Hindlimb muscle (tissue), 1 donor: ENCODE measurements around the gene C17orf75. TPM values are rescaled to one million over a fixed set of nuclear protein-coding genes. Genes with fewer than 3 reads are reported as not detected.
"Not testable (repeated sequence)": the region's sequence is repeated elsewhere in the genome, so short reads cannot be mapped to it uniquely, and the experiment has no call there.

ENCODE experiments used
- DNase-seq: peaks from one replicate; pipeline ENCODE4 v3.0.0-alpha.2; 2013
- polyA plus RNA-seq: library from polyadenylated mRNA; unstranded; fragments of 120-200 nt; gene quantifications from one replicate; pipeline ENCODE4 v1.2.1, GENCODE V29; 2013; ENCODE audit not compliant: insufficient read length

The C17orf75 gene
- polyA plus RNA-seq, 1 donor, result 20.5 TPM

DNA sequence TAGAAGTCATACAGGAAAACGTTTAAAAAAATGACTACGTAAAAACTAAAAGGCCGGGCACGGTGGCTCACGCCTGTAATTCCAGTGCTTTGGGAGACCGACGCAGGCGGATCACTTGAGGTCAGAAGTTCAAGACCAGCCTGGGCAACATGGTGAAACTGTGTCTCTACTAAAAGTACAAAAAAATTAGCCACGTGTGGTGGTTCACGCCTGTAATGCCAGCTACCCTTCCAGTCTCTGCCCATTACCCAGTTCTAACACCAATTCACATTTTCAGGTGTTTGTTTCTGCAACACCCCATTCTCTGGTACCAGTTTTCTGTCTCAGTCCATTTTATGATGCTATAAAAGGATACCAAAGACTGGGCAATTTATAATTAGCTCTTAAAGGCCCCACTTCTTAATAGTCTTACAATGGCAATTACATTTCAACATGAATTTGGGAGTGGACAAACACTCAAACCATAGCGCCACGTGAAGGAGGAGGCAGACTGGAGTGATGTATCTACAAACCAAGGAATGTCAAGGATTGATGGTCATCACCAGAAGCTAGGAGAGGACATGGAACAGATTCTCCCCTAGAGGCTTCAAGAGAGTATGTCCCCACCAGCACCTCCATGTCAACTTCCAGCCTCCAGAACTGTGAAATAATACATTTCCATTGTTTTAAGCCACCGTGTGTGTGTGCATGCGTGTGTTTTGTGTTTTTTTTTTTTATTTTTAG, 791 bp upstream of the C17orf75 start:
- no peak for DNase-seq

DNA sequence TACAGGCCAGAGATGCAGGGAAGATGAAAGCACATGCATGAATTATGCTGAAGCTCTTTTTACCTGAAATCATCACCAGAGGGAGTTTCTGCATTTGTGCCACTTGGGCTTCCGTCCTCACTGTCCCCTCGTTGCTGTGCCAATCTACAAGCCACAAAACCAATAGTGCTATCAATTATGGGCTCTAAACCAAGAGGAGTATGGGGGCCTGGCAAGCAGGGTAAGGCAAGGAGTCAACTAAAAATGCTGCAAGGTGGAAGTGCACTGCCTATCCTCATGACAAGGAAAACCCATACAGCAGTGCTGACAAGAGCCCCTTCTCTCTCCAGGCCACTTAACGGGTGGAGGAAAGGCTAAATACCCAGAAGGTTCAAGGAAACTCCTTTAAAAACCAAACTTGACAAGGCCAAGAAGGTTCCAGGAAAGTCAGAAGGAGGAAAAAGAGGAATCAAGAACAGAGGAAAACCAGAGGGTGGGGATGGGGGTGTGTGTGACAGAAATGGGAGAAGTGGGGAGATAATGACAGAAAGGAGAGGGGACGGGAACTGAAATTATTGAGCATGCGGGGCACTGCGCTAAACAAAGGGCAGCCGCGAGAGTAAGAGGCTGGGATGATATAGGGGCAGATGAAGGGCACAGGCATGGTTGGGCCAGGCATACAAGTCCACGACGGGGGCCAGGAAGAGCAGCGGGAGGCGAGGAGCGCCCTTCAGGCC, 674 bp downstream of the C17orf75 start:
- DNase-seq, result peak; percentile 21

DNA sequence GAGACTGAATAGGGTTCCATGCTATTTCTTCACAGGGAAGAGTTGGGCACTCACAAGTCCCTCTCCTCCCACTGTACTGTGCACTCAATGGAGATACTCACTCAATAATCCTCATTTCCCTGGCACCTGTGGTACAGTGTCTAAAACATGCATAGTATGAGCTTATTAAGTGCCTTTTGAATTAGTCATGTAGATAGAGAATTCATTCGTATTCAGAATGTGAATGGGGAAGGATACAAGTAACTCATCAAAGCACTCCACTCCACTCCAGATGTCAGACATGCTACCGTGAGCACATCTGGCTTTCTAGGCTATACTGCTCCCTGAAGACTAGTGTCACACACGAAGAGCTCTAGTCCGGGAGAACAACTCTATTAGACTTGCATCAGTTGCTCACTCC, 6.3 kb downstream of the C17orf75 start:
- no peak for DNase-seq

DNA sequence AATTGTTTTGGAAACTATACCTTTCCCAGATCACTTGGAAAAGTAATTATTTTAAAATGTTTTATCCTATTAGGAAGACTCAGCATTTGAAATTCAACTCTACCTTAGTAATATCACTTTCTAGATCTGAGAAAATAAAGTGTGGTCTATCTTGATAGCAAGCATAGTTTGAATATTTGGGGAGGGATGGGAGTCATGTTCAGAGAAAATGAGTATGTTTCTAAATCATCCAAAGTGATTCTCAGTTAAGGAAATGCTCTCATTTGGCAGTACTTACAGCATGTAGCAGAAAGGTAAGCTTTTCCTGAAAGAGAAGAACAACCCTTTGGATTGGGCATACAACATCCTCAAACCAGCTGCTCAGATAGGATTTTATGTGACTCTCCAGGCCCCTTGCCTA, 6.9 kb downstream of the C17orf75 start:
- no peak for DNase-seq

DNA sequence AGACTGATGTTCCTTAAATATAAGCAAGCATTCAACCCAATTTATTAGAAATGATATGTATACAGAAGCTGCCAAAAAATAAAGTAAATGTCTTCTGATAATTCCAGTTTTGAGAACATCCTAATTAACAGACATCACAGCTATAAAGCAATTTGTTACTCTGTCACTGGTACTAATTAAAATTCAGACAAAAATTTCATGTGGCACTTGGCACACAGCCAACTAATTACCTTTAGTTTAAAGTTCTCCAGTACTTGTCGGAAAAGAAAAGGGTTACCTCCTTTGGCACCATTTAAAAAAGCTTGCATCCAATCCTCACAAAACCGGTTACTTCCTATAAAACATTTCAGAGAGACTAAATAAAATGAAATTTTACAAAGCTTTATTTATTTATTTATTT, 8.8 kb downstream of the C17orf75 start:
- no peak for DNase-seq

DNA sequence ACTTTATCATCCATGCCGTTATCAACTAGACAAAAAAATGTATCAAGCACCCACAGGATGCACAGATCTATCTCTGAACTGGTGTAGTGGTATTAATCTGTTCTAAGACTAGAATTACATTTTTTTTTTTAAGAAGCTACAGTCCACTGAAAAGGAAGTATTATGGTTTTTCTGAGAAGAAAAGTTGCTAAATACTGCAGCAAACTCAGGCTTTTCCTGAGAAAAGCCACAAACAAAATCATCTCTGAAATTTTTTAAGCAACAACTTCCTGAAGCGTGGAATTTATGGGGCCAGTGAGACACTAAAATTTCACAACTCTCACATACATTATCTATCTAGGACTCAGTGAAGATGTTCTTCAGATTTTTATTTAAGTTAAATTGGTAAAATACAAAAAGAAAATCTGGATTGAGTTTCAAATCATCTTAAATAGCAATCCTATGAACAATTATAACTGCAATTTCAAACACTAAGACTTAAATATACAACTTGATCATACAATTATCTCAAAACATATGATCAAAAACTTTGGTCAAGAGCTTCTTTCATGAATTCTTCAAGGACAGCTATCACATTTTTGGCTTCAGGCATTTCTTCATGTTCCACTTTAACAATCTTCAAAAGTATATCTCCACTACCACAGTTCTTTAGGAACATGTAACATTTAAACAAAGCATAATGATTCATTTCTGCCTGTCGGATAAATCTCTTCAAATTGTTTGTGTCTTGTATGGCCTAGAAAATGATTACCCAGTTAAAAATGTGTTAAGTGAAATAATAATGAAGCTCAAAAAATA, 10.5 kb downstream of the C17orf75 start:
- DNase-seq, result no peak

DNA sequence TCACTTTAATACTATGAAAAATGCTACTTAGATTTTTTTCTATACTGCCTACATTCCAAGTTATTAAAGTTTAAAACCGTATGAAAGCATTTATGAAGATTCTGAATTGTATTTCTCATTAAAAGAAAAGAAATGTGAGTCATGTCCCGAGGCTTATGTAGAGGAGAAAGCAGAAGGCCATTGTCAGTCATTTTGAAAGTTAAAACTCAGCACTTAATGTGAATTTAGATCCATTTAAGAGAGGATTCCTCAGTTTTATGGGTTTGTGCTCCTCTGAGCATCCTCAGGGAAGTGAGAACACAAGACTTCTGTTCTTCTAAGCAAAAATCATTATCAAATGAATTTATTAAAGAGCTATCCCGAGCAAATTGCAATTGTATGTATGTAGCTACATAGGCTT, 11.8 kb downstream of the C17orf75 start:
- no peak for DNase-seq

DNA sequence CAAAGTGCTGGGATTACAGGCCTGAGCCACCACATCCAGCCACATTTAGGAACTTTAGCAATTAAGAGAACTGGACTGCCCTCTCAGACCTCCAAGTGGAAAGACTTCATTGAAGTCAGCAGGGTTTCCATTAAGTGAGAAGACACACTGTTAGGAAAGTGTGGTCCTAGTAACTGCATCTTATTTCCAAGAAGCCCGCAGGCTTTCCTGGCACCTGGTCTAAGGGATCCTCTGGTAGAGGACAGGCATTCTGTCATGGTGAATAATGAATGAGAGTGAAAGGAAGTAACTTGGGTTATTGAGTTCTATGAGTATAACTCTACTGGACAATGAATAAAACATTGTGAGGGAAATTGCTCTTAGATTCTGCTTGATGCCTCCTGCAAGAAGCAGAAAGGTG, 14.1 kb downstream of the C17orf75 start:
- DNase-seq, result no peak

DNA sequence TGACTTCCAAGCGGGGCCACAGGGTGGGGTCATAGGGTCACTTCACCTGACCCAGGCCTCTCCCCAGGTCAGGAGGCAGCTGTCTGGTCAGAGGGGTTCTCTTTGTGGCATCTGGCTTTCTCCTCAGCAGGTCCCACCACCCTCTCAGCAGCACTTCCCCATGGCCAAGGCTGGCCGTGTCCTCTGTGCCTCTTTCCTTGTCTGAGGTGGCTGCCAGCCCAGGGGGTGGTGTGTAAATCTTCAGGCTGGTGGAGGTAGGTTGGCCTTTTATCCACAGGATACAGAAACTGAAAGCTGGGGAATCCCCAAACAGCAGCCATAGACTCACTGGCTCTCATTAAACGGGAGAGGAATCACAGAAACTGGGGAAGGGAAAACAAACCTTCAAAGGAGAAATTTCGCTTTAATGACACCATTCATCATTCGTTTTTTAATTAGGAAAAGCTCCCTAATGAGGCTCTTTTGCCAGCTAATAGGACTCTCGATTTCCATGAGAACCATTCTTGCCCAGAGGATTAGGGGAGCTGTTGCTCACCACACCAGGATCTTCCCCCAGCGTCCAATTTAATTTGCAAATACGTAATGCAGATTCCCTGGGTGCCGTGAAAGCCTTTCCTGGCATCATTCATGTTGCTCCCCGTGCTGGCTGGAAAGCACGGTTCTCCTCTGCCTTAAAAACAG, 18.0 kb downstream of the C17orf75 start:
- DNase-seq, result no peak

DNA sequence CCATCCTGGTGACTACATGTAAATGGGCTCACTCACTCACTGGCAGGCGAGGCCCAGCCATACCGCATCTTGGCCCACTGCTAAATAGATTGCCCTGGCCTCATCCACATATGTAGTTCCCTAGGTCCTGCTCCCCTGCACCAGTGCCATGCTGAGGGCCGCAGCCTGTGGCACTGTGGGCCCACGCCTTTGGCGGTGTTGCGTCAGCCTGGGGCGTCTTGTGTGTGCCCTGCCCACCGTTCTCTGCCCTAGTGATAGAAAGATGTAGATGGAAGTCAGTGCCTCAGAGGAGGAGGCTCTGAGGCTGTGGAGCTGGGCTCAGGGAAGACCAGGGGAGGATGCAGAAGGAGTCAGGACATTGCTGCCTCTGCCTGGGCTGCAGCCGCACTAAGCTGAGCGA, 18.9 kb downstream of the C17orf75 start:
- DNase-seq, result no peak

DNA sequence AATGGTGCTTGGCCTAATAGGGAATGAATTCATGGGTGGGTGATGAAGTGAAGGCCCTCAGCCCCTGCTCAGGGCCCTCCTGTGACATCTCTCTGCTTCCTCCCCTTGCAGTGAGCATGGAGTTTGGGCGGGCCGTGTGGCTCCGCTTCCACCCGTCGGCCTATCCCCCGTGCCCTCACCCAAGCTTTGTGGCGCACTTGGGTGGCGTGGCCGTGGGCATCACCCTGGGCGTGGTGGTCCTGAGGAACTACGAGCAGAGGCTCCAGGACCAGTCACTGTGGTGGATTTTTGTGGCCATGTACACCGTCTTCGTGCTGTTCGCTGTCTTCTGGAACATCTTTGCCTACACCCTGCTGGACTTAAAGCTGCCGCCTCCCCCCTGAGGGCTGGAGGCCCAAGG, 21.1 kb downstream of the C17orf75 start:
- DNase-seq, result no peak

DNA sequence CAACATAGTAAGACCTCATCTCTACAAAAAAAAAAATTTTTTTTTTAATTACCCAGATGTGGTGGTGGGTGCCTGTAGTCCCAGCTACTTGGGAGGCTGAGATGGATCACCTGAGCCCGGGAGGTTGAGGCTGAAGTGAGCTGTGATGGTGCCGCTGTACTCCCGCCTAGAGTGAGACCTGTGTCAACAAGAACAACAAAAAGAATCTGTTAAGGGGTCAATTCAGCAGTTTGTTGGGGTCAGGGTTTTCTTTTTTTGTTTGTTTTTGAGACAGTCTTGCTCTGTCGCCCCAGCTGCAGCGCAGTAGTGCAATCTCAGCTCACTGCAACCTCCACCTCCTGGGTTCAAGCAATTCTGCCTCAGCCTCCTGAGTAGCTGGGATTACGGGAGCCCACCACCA, 21.9 kb downstream of the C17orf75 start:
- not testable (repeated sequence) for DNase-seq

DNA sequence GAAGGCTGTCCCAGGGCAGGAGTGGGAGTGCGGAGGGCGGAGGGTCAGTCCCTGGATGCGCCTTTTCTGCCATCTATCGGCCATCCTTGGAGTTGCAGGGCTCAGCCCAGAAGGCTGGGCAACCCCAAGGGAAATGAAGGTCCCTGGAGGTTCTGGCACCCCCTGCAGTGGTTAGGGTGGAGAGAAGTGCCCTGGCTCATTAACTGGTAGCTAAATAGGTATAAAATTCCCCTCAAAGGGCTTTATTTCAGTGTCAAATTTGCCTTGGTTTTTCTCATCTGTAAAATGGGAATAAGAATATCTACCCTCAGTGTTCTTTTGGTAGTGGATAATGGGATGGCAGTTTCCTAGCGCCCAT, 22.4 kb downstream of the C17orf75 start:
- DNase-seq, result peak; percentile 54

DNA sequence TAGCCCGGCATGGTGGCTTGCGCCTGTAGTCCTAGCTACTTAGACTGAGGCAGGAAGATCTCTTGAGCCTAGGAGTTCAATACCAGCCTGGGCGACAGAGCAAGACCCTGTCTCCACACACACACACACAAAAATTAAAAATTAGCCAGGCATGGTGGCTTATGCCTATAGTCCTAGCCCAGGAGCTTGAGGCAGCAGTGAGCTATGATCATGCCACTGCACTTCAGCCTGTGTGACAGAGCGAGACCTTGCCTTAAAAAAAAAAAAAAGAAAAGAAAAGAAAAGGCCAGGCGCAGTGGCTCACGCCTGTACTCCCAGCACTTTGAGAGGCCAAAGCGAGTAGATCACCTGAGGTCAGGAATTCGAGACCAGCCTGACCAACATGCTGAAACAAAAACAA, 23.9 kb downstream of the C17orf75 start:
- DNase-seq, result no peak

DNA sequence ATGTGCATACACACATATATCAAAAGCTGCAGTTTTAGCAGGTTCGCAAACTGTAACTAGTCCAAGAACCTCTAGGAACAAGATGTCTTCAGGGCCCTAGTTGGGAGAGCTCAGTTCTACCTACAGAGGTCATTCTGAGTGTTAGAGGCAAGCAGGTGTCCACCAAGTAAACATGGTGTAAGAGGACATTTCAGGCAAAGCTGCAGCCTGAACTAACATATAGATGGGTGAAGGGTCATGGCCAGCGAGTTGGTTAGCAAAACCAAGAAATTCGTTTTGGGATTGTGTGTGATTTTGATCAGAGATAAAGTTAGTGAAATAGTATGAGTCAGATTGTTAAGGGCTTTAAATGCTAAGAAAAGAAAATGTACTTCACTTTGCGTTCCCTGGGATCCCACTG, 24.6 kb downstream of the C17orf75 start:
- no peak for DNase-seq

DNA sequence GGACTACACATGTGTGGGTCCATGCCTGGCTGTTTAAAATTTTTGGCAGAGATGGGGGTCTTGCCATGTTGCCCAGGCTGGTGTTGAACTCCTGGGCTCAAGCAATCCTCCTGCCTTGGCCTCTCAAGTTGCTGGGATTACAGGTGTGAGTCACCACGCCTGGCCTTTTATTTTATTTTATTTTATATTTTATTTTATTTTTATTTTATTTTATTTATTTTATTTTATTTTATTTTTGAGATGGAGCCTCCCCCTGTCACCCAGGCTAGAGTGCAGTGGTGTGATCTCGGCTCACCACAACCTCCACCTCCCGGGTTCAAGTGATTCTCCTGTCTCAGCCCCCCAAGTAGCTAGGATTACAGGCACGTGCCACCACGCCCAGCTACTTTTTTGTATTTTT, 25.3 kb downstream of the C17orf75 start:
- DNase-seq, result not testable (repeated sequence)

DNA sequence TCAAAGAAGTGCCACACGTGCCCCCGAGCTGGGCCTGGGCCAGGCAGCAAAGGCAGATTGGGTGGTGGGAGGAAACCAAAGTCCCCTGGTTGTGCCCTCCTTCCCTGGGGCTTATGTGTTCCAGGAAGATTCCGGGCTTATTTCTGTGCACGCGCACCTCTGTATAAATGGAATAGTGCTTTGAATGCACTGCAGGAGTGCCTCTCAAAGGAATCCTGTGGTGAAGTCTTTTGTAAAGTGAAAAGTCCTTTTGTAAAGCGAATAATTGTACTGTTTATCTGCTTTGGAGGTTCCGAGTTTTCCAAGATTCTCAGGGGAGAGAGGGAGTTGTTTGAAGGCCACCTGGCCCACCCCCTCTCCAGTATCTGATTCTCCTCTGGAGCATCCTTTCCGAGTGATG, 26.8 kb downstream of the C17orf75 start:
- no peak for DNase-seq

DNA sequence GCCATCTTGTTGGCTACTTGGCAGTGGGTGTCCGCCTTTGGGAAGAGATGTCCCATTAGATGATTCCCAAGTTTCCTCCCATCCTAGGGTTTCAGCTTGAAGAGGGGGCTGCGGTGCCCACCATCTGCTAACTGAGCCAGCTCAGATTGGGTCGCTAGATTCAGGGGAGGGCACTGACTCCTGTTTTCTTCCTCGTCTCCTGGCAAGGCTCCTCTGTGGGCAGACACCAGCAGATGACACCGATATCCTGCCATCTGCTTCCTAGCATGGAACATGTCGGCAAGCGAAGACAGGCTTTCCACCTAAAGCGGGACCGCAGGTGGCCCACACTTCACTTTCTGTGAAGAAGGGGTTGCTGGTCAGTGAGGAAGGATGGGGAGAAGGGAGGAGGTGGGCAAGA, 27.3 kb downstream of the C17orf75 start:
- no peak for DNase-seq

DNA sequence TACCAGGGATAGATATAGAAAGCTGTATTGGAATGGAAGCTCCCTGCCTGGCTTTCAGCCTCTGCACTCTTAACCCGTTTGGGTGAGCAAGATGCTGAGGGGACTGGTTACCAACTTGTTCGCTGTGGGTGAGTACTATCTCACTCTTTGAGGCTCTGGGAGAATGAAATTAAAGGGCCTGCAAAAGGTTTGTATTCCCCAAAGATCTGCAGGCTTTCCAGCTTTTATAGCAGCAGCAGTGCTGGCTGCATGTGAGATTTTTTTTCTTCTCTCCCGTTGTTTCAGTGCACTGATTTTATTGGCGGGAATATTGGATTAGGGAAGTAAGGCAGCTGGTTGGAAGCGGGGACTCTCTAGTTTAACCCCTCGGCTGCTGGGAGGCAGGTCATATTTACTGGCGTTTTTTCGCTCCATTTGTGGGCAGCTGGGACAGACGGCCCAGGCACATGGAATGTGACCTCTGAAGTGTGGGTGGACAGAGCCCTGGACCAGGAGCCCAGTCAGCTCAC, 30.9 kb downstream of the C17orf75 start:
- DNase-seq, result peak; percentile 70

DNA sequence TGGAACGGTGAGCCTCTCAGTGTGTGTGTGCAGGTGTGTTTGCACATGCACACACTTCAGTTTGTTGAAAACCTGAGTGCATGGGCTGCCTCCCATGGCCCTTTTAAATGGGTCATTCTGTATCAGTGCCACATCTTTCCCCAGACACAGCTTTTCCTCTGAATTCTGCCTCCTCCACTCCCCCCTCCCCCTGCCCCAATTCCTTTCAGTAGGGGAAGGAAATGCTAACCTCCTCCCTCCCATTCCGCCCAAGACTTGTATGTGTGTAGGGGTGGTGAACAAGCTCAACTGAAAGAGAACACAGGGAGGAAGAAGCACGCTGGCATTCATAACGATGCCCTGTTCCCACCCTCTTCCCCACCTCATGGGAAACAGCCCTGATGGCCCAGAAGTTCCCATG, 34.3 kb downstream of the C17orf75 start:
- no peak for DNase-seq

DNA sequence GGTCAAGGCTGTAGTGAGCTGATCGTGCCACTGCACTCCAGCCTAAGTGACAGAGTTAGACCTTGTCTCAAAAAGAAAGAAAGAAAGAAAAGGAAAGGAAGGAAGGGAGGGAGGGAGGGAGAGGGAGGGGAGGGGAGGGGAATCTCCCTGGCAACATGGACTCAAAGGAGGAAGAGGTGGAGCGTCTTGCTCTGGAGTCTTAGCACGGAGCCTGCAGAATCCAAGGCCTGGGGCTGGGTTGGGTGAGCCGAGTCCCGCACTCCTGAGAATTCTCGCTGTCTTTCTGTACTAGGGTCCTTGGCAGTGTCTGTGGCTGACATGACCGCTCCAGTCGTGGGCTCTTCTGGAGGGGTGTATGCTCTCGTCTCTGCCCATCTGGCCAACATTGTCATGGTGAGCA, 36.9 kb downstream of the C17orf75 start:
- DNase-seq, result no peak

DNA sequence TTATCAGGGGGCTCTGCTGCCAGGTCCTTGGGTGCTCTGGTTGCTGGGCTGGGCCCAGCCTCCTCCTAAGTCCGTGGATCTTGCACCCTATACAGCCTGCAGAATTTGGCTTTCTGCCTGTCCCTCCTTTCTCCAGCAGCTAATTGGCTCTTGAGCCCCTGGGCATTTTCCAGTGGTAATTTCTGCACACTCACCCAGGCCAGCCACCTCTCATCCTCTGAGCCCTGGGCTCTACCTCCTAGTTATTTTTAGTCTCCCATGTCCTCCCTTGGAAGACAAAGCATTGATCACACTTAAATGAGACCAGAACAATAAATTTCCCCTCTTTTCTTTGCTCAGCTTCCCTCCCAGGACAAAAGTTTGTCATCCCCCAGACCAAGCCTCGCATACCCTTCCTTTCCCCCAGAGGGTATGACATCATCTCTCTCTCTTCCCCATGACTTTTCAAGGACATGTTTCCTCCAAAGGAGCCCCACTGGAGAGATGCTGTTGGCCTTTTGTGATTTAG, 38.1 kb downstream of the C17orf75 start:
- no peak for DNase-seq
